Activated CD4-positive, alpha-beta T cell treated with anti-CD3 and anti-CD28 coated beads, Interleukin-2, amount 50 U/mL, for 48 hours (primary cell): ENCODE data around the gene ANKRD29.
A peak's percentile ranks its signal among the peaks of the same experiment; 100 is the strongest.
"Not testable (repeated sequence)": the region's sequence is repeated elsewhere in the genome, so short reads cannot be mapped to it uniquely, and the experiment has no call there.

Source experiments
- DNase-seq, 2 experiments: peaks; one replicate each; pipeline ENCODE4 v3.0.0-alpha.2; 2020

The ANKRD29 gene

GRCh38 chr18:23578891-23579653, 83.6 kb downstream of the ANKRD29 start:
- DNase-seq, result no peak

GRCh38 chr18:23578067-23578701, 84.5 kb downstream of the ANKRD29 start:
- DNase-seq, result no peak

DNA sequence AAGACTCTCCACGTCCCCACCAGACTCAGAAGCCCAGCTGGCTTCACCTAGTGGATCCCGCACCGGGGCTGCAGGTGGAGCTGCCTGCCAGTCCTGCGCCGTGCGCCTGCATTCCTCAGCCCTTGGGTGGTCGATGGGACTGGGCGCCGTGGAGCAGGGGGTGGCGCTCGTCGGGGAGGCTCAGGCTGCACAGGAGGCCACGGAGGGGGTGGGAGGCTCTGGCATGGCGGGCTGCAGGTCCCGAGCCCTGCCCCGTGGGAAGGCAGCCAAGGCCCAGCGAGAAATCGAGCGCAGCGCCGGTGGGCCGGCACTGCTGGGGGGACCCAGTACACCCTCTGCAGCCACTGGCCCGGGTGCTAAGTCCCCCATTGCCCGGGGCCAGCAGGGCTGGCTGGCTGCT, 85.2 kb downstream of the ANKRD29 start:
- DNase-seq, result not testable (repeated sequence)

DNA sequence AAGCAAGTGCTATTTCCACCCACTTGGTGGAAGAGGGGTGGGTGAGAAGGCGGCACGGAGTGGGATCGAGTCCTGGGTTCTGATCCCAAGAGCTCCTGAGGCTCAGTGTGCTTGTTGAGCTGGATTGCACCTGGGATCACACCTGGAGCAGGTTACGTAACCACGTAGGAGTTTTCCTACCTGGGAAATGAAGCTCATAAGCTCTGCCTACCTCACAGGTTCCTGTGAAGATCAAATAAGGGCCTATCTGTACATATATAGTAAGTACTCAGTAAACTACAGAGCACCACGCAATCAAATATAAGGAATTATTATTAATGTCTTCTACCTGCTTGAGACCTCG, 87.4 kb downstream of the ANKRD29 start:
- no peak for DNase-seq

GRCh38 chr18:23574611-23575308, 88.0 kb downstream of the ANKRD29 start:
- DNase-seq, result no peak

DNA sequence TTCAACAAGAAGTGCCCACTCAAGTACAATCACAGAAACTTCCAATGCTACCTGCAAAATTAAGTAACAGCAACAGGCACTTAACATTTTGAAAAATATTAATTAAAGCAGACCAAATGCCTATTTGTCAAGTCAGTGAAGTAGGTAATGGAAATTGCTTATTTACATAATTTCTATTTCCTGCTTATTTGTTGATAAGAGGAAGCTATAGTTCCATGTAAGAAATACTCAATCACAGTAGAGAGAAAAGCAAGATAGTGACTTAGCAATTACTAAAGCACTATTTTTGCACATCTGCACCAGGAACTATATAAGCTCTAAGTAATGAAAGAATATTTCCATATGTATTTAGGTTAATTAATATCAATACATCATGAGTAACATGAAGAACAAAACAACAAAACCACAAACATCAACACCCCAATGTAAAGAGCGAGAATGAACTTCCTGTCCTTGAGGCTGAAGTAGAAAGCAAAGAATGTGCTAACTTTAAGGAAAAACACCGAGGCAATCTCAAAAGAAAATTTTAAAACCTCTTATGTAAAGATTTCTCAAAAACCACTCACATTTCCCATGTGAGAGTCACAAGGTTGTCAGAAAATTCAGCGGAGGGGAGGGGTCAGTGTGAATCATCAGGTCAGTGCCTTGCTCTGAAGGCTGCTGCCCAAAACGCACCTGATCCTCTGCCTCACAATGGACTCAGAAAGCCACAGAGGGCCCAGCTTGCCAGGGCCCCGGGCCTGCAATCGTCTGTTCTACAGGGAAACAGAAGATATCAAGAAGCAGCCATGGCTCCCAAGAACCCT, 88.9 kb downstream of the ANKRD29 start:
- peak; percentile 46 to 61 for DNase-seq

- DNase-seq, result no peak
These were observed 89.7 kb downstream of the ANKRD29 start for GRCh38 chr18:23573020-23573419.

DNA sequence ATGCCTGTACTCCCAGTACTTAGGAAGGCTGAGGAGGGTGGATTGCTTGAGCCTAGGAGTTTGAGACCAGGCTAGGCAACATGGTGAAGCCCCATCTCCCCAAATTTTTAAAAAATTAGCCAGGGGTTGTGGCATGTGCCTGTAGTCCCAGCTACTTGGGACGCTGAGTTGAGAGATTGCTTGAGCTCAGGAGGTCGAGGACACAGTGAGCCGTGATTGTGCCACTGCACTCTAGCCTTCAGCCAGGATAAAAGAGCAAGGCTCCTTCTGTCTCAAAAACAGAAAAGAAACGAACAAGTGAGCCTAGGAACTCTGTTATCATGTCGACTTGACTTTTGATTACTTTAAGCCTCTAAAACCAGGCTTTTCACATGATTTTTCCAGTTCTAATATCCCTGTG, 90.1 kb downstream of the ANKRD29 start:
- DNase-seq, result no peak

- DNase-seq, result no peak
These were observed 90.7 kb downstream of the ANKRD29 start for GRCh38 chr18:23572012-23572411.

DNA sequence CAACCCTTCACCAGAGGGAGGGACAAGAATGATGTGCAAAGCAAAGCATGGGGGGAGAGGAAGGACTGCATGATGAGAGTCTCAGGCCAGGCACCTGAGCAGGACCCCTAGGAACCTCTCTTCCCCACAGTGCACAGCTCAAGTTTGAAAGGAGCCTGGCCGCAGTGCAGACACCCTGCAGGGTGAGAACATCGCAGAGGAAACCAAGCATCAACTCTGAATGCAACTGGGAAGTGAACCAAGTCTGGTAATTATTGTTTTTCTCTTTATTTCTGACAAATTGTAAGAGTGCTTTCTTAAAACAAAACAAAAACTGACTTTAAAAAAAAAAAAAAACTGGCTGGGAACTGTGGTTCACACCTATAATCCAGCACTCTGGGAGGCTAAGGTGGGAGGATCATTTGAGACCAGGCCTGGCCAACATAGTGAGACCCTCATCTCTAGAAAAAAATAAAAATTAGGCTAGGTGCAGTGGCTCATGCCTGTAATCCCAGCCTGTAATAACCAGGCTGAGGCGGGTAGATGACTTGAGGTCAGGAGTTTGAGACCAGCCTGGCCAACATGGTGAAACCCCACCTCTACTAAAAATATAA, 91.7 kb downstream of the ANKRD29 start:
- DNase-seq, result no peak

DNA sequence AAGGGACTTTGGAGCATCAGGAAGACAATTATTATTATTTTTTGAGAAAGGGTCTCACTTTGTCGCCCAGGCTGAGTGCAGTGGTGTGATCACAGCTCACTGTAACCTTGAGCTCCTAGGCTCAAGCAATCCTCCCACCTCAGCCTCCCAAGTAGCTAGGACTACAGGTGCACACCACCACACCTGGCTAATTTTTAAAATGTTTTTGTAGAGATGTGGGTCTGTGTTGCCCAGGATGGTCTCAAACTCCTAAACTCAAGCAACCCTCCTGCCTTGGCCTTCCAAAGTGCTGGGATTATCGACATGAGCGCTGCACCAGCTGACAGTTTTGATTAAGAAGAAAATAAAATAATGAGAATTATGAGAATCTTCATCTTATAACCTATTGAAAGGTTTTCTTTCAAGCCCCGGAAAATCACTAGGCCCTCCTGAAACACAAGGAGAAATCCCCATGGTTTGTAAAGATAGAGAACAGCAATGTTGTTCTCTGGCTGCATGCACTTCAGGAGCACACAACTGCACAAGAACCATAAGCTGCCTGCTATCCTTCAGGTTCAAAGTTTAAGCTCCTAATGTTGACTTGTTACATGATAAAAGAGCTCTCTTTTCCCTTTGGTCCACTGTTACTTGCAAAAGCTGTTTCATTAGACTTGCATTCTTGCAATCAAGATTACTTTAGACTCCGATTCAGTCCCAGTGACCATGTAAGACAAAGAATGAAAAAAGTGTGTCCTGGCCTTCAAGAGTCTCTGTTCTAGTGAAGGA, 93.2 kb downstream of the ANKRD29 start:
- DNase-seq, result no peak

DNA sequence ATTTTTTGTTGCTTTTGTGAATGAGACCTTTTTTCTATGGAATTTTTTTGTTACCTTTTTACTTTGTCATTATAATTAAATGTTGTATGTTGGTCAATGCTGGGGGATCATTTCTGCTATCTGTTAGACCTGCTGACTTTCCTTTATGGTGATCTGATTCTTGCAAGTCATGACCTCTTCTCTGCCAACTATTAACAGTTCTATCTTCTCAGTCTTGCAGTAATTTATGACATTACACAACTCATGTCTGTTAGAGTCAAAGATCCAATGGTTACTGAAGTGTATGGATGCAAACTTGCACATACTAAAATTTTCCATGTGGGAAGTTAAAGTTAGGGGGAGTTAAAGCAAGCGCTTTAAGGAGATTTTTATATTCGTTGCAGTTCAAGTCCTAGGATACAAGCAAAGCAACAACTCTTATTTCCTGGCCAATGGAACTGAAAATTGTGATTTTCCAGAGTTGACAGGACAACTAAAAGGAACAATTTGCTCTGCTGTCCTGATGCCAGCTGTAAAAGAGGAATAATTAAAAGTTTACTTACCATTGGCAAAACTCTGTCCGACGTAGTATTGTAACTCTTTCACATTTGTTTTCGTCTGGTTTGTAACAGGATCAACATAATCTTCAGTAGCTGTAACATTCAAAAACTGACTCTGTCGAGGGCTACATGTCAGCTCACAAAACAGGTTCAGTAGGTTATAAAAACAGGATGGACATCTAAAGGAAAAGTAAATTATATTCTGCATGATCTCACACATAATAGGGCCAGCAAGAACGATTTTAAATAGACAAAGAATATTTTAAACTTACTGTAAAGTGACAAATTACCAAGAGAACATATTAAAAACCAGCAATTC, 94.2 kb downstream of the ANKRD29 start:
- DNase-seq, result no peak

- DNase-seq, result no peak
These were observed 95.0 kb downstream of the ANKRD29 start for GRCh38 chr18:23567671-23568070.

GRCh38 chr18:23565916-23566547, 96.7 kb downstream of the ANKRD29 start:
- no peak for DNase-seq

- DNase-seq, result no peak
These were observed 99.2 kb downstream of the ANKRD29 start for GRCh38 chr18:23563377-23564043.

DNA sequence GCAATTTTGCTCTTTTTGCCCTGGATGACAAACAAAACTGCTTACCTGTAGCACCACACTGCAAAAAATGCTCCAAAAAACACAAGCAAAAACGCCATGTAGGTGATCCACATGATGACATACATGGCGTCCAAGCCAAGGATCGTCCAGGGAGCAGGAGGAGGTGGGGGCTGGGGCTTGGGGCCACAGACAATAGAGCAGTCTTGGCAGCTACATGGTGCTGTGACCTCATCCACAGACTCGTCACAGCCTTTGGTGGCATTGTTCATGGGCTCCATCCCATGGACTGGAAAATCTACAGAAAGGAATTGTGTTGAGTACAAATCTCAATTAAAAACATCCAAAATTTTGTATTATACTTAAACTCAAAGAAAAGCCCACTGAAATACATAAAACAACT, 102.5 kb downstream of the ANKRD29 start:
- no peak for DNase-seq

GRCh38 chr18:23557511-23557910, 105.2 kb downstream of the ANKRD29 start:
- not testable (repeated sequence) for DNase-seq

GRCh38 chr18:23556145-23556780, 106.4 kb downstream of the ANKRD29 start:
- no peak for DNase-seq

- DNase-seq, result no peak
These were observed 108.8 kb downstream of the ANKRD29 start for GRCh38 chr18:23553887-23554286.
